Measurements from ENCODE around the gene PTPN23.

GRCh38 chr3:47422743-47423142 is 41.9 kb downstream of the PTPN23 start:
- TF ChIP-seq EP300 (IDR thresholded peaks at IDR 0.05; ENCODE audit: low read depth) (no peak), POLR2A (IDR thresholded peaks at IDR 0.05) (no peak)
